ENCODE results near the gene MSS51. TPM values are rescaled to one million over a fixed set of nuclear protein-coding genes. Genes with fewer than 3 reads are reported as not detected.

MSS51 gene
- 1 to 10 TPM; 1.2 to 6.3 (median 3.2) TPM for polyA plus RNA-seq (ENCODE audit: insufficient read length in 4 of 4)

DNA sequence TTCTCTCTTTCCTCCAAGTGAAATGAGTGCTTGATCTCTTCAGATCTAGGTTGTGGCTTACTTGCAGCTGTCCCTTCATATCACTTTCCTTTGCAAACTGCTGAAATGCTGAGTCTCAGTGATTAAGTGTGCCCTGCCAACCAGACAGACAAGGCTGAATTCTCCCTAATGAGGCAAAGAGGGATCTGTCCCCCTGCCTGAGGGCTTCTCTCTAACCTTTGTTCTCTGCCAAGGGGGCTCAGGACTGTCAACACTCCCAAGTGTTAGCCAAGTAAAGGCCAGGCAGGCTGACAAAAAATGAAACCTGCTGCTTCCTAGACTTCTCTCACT lies at the start of gene MSS51:
TSS of gene MSS51 (minus strand) at position 24 of the 330 bp plus-strand sequence. CDS start 5,277 bp downstream, outside the sequence.
- DNase-seq (ENCODE audit: low read depth in 4 of 4, low spot score in 2 of 4) = no peak

DNA sequence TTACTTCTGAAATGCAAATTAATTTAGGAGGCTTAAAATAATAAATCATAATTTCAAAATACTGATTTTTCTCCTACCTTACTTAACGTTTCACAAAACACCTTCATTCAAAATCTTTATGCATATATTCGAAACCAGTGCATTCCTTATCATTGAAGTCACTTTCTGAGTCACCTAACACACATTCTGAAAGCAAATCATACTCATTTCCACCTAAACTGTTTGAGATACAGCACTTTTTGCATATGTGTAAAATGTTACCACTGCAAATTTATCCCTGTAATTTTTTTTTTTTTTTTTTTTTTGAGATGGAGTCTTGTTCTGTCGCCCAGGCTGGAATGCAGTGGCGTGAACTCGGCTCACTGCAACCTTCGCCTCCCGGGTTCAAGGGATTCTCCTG lies 46.8 kb upstream of the MSS51 start:
- DNase-seq (ENCODE audit: low read depth in 4 of 4, low spot score in 2 of 4) = no peak

DNA sequence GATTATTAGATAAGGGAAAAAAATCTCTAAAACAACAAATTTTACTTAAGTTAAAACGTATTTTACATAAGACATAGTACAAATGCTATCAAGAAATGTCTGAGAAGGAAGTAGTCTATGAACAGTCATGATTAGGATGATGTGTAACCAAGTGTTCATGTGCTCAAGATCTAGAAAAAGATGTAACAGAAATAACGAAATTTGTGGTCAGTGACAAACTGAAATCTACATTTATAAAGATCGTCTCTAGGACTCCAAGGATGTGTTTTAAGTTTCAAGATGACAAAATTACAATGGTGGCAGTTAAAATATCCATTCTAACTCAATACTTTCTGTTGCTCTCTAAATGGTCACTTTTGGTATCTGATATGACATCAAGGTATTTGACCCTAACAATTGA lies 45.3 kb upstream of the MSS51 start:
- DNase-seq (ENCODE audit: low read depth in 4 of 4, low spot score in 2 of 4) = no peak

DNA sequence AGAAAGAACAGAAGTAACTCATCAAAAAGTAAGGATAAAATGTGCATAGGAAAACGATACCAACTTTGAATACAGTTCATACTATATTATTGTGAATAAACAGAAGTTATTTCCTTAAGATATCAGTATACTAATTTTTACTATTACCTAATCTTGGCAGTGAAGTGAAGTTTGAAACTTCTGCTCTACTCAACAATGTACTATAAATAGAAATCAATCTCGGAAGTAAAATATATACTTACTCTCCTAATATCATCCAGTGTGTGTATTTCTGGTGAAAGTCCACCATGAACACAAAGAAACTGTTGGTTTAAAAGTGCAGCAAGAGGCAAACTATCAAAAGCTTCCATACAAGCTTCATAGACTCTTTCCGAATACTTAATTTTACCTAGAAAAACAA lies 37.9 kb upstream of the MSS51 start:
- DNase-seq (ENCODE audit: low read depth in 4 of 4, low spot score in 2 of 4) = no peak

DNA sequence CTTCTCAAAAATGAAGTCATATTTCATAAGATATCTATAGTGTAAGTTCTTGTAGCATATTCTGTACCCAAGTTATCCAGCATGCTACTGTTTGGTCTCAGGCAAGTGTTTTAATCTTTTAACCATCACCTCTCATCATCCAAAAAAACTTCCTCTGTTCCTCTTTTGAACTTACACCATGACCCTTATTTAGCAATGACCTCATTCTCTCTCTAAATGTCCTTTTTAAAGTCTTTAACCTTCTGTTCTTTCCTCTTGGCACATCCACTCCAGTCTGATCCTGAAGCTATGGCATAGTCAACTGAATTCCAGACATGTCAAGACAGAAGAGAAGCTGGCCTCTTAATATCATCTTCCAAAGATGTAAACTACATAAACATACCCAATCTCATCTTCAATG lies 36.2 kb upstream of the MSS51 start:
- no peak for DNase-seq (ENCODE audit: low read depth in 4 of 4, low spot score in 2 of 4)

DNA sequence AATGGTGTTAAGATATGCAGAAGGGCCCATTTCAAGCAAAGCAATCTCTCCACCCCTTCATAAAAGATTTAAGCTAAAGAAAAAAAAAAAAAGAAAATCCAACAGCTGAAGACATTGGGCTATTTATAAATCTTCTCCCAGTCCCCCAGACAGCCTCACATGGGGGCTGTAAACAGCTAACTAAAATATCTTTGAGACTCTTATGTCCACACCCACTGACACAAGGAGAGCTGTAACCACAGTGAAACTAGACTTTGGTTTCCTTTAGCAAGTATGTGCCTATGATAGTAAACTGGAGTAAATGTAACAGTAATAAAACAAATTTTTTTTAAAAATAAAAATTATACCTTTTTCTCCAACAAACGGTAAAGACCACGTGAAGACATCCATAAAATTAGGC lies 33.8 kb upstream of the MSS51 start:
- no peak for DNase-seq (ENCODE audit: low read depth in 4 of 4, low spot score in 2 of 4)

DNA sequence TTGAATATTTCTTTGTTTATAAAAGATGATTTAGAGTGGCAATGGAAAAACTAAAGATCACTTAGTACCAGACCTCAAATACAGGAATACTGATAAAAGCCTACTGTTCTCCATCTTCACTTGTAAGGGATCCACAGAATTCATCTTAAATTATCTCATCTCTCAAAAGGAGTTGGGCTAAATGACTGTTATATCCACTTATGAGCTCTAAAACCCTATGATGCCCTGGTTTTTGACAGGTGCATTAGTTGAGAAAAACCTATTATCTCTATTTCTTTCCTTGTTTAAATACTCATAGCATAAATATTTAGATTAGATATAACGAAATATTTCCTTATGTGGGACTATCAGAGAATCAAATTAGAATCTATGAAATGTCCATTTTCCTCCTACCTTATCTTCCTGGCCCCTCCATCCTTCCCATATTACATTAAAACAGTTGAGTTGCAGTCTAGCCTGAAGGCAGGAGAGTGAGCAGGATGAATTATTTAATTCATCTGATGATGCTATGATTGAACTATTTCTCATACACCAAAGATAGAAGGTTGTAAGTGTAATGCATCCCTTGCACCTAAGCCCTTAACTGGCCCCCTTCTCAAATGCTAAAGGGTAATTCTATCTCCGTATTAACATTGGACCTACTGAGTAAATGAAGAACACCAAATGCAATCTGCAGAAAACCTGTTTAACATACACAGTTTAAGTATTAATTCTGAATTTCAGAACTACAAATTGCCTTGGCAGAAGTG lies 32.8 kb upstream of the MSS51 start:
- no peak for DNase-seq (ENCODE audit: low read depth in 4 of 4, low spot score in 2 of 4)

DNA sequence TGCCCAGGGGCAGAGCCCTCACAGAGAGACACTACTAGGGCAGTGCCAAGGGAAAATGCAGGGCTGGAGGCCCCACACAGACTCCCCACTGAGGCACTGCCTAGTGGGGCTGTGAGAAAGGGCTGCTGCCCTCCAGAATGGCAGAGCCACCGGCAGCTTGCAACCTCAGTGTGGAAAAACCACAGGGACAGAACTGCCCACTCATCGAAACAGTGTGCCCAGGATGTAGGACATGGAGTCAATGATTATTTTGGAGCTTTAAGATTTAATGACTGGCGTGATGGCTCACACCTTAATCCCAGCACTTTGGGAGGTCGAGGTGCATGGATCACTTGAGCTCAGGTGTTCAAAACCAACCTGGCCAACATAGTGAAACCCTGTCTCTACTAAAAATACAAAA lies 27.5 kb upstream of the MSS51 start:
- no peak for DNase-seq (ENCODE audit: low read depth in 4 of 4, low spot score in 2 of 4)

DNA sequence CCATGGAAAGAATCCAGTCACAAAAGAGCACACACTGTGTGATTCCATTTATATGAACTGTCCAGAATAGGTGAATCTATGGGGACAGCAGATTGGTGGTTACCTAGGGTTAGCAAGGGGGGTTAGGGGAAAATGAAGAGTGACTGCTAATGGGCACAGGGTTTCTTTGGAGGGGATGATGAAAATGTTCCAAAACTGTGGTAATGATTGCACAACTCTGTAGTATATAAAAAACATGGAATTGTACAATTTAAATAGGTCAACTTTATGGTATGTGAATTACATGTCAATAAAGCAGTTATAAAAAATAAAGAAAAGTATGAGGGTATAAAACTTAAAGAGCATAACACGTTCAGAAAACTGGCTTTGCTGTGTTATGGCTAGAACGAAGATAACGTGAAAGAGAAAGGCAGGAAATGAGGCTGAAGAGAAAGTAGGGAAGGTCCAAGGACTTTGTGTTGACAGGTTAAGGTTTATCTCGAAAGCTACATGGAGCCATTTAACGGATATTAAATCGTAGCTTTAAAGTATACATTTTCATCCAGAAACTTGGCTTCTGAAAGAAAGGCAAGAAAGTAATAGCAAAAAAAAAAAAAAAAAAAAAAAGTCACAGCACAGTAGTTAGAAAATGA lies 26.4 kb upstream of the MSS51 start:
- no peak for DNase-seq (ENCODE audit: low read depth in 4 of 4, low spot score in 2 of 4)

DNA sequence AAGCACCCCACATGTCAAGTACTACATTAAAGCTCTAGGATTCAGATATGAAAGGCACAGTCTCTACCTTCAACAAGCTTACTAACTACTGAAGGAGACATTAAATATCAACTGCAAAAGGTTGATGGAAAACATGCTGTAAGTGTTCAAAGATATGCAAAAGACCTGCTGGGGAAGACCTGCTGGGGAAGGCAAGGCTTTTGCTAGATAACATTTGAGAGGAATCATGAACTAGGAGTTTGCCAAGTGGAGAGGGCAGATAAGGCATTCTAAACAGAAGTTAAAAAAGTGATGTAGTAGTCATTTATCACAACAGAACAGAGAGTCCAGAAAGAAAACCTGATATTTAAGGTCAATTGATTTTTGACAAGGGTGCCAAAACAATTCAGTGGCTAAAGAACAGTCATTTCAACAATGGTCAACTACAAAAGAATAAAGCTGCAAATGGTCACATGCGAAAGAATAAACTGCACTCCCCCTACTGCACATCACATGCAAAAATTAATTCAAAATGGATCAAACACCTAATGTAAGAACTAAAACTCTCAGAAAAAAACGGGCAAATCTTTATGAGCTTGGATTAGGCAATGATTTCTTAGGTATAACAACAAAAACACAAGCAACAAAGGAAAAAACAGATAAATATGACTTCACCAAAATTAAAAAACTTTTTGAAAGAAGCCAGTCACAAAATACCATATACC lies 23.0 kb upstream of the MSS51 start:
- no peak for DNase-seq (ENCODE audit: low read depth in 4 of 4, low spot score in 2 of 4)

DNA sequence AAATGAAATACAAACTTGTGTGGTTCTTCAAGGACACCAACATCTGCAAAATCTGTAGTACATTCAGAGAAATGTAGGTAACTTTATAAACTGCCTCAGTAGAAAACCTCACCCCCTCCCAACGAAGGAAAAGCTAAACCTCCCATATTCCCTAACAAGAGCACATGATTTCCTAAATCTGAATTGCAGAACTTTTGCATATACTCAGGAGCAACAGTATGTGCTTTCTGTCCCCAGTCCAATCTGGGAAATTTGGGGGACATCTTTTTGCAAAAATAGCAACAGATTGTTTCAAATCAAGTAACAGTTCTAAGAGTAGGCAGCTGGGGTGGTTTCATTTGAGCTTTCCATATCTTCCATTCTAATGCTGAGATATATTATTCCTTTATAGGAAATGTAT lies 15.8 kb upstream of the MSS51 start:
- DNase-seq (ENCODE audit: low read depth in 4 of 4, low spot score in 2 of 4) = no peak

DNA sequence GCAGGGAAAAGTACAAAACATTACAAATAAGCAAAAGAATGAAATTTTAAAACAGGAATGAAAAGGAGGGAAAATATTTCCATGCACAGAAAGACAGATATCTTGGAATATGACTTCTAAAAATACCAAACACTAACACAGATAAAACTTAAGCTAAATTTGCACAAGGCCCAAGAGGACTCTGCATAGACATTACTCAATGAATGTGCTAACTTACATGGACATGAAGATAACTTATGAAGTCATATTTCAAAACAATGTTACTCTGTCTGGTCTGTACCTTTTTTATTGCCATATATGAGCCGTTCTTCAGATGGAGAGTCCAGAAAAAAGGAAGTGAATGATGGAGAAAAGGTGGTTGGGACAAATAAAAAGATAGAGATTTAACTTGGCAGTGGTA lies 15.0 kb upstream of the MSS51 start:
- DNase-seq (ENCODE audit: low read depth in 4 of 4, low spot score in 2 of 4) = no peak

DNA sequence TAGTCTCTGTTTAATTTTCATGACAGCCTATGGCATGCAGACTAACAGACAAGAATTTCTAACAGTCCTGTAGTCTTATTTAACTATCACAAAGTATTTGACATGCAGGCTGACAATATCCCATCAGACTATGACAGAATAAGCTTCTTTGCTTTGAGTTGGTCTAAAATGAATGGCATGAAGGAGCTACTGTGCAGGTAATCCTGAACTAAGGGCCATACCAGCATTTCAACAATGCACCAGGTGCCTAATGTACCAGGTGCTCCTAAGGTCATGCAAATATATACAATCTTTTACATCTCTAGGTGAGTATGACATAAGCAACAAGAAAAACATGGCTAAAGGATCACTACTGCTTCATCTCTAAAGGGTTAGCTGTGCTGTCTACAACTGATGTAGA lies 13.6 kb upstream of the MSS51 start:
- DNase-seq (ENCODE audit: low read depth in 4 of 4, low spot score in 2 of 4) = no peak

DNA sequence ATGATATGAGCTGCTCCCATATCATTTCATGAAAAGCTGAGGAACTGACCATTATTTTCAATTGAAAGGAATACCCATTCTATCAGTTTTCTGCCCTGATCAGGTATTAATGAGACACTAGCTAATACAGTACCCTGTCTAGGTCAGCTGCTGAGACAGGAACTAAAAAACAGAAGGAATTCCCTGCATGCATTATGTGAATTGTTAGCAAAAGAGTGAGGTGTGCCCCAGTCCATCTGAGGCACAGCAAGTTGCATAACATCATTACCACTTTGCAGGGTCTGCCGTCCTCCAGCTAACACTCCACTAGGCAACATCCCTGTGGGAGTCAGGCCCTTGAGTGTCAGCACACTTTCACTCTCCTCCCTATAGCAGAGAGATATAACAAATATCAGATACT lies 11.1 kb upstream of the MSS51 start:
- no peak for DNase-seq (ENCODE audit: low read depth in 4 of 4, low spot score in 2 of 4)

DNA sequence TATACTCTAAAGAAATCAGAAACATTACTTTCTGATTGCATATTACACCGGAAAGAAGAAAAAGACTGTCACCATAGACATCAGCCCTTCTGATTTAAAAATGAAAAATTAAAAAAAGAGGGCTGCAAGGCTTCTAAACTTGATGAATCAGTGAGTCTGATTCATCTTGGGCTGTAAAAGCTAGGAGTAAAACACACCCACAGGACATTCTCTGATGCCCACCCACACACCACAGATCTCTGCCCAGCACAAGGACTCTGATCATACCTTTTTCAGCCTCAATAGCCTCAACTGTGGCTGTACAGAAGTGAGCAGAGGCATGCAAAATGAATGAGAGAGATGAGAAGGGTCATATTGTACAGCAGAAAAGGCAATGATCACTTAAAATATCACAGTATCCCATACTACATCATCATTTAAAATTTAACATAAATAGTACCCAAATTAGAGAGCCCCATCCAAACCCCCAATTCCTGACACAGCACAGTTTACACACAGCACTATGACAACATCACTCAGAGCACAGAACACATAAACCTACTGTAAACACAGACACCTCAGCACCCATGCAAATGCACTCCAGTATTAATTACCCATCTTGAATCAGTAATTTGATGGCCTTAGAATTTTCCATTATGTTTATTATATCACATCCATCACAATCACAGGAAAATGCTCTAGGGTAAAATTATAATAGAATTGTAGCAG lies 6.4 kb upstream of the MSS51 start:
- no peak for DNase-seq (ENCODE audit: low read depth in 4 of 4, low spot score in 2 of 4)

DNA sequence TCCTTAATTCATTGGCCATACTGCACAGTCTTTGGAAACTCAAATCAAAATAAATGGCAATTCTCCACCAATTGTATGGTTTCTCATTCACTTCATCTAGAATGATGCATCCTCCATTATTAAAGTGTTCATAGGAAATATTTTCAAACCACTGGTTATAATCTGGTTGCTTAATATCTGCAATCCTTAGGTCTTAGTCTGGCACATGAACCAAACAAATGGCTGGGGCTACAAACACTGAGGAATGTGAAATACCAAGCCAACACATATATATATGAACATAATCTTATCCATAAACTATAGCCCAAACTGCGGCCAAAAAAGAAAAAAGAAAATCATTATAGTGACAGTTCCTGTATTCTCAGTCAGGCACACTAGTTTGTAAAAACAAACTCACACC lies 5.7 kb upstream of the MSS51 start:
- no peak for DNase-seq (ENCODE audit: low read depth in 4 of 4, low spot score in 2 of 4)

DNA sequence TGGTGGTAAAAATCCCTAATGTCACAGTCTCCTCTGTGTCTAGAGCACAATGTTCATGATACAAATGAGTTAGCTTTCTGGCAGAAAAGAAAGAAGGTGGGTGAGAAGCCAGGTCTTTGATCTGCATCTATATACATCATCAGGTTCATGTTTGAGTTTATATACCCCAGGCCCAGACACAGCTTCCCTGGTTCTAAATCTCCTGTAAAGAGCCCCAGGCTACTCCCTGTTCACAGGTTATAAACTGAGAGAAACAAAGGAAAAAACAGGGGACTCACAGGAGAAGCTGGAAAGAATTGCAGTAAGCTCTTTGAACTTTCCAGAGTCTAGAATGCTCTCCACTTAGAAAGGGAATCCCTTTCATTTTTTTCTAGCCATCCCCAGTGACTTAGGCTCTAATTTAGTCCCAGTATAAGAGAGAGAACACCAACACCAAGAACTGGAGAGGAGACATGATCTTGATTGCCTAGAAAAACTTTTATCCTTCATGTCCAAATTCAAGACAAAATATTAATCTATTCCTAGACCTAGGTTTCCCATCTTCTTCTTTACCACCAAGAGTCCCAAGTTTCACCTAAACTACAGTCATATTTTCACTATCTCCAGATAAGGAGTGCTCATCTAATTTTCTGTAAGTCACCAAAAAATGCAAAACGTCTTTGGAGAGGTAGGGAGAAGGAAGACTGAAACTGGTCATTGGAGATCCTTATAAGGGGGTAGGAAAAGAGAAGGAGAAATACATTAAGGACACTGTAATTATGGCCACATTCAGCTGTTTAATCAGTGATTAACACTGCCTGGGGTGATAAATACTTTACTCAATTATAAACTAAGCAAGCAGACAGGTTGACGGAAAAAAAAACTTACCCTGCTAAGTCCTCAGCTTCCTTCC lies 469 bp downstream of the MSS51 start:
- DNase-seq (ENCODE audit: low read depth in 4 of 4, low spot score in 2 of 4) = no peak

DNA sequence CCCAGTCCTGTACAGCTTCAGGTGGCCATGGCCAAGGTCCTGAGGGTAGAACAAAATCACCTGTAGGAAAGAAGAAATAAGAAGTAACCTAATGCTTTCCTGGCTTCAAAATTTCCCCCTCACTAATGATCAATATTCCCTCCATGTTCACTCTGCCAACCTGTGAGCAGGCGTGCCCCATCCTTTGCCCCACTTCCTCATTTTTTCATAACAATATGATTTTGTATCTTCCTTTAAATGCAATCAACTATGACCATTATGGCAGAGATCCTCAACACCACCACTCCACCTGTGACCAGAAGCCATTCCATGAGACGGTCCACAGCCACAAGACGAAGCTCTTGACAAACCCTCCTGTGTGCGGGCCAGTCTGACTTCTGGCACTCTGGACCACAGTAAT lies 7.0 kb downstream of the MSS51 start:
- no peak for DNase-seq (ENCODE audit: low read depth in 4 of 4, low spot score in 2 of 4)

DNA sequence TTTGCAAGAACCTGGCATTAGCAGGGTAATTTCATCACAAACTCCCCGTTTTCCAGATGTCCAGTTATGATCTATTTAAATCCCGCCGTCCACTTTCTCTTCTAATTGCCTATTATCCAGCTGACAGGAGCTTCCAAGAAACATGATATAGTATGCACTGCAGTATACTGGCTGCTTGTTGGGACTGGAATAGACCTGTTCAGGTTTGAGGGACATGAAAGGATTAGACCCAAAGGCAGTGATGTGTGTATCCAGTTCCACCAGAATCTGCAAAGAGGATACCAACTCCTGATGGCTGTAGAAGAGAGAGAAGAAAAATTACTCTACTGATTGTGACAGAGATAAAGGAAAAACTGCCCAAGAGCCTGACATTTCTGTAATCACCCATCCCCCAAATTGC lies 8.9 kb downstream of the MSS51 start:
- no peak for DNase-seq (ENCODE audit: low read depth in 4 of 4, low spot score in 2 of 4)

DNA sequence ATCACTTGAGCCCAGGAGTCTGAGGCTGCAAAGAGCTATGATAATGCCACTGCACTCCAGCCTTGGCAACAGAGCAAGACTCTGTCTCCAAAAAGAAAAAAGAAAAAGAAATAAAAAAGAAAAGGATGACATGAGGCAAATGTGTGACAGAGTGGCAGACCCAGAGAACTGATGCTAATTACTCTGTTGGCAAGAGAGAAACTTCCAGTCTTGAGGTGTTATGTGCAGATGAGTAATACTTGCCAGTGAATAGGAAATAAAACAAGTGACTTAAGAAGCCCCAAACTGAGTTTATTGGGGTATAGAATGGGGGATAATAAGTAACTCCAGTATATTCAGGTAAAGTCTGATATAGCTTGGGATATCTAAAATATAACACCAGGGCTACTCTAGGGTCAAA lies 10.1 kb downstream of the MSS51 start:
- no peak for DNase-seq (ENCODE audit: low read depth in 4 of 4, low spot score in 2 of 4)
